Natural killer cell treated with Interleukin-12 subunit alpha and Interleukin-12 subunit beta and Interleukin-15 and Interleukin-18, amount 100 ng/mL, for 72 hours (primary cell): ENCODE measurements around the gene LRRC73. TPM values are rescaled to one million over a fixed set of nuclear protein-coding genes. Genes with fewer than 3 reads are reported as not detected.

Experiments used
- ATAC-seq, 2 donors: fragments of 150-1000 bp; cut with Tn5 transposase in 1 of 2; sonication (Bioruptor Pico), chemical (Tn5 transposase) in 1 of 2; 2 replicates each; pipeline ENCODE4 v1.10.0; 2021
- DNase-seq: peaks from one replicate; pipeline ENCODE4 v3.0.0; 2022; ENCODE audit warnings: low spot score
- H3K27ac Mint-ChIP-seq, 2 donors: 1 replicate in 1 of 2; 2 replicates in 1 of 2; pipeline ENCODE4 v1.8.0; 2022; ENCODE audit warnings: mixed read lengths in 2 of 2, mild to moderate bottlenecking in 1 of 2, moderate library complexity in 1 of 2
- H3K27me3 Mint-ChIP-seq, 2 donors: 1 replicate in 1 of 2; 2 replicates in 1 of 2; pipeline ENCODE4 v1.8.0; 2022; ENCODE audit warnings: mixed read lengths in 2 of 2
- H3K36me3 Mint-ChIP-seq: one replicate; pipeline ENCODE4 v1.8.0; 2022; ENCODE audit warnings: mixed read lengths
- H3K4me1 Mint-ChIP-seq, 2 donors: 1 replicate in 1 of 2; 2 replicates in 1 of 2; pipeline ENCODE4 v1.8.0; 2022; ENCODE audit warnings: low read depth in 2 of 2, mixed read lengths in 2 of 2, mild to moderate bottlenecking in 1 of 2
- H3K4me3 Mint-ChIP-seq: one replicate; pipeline ENCODE4 v1.8.0; 2022; ENCODE audit warnings: mixed read lengths
- H3K9me3 Mint-ChIP-seq: 2 replicates; pipeline ENCODE4 v1.8.0; 2022; ENCODE audit warnings: mixed read lengths
- total RNA-seq, 2 donors: library from RNA; stranded (reverse); gene quantifications; one replicate each; pipeline ENCODE4 v1.2.3, GENCODE V29; 2022

Gene LRRC73
- total RNA-seq, 2 donors from 2014 or later: 0.36 to 0.39 TPM

DNA sequence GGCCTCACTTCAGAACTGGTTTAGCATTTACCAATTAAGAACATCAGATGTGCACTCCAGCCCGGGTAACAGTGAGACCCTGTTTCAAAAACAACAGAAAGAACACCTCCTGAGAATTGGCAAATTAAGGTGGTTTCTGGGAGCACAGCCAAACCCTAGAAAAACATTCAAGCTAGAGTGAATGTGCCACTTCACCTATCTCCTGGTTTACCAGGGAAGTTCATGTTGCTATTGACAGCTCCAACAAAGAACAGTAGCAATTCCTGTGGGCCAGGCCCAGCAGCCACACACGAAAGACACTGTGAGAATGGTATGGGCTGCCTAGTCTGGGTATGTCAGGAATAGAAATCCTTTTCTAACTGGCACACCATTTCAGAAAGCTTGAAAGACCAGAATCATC lies 11.7 kb upstream of the LRRC73 start:
- ATAC-seq: no peak
- Mint-ChIP-seq H3K36me3 (peaks cover 14% of the 10 kb centered on the region), H3K4me3 (no peak overlapping the region)

DNA sequence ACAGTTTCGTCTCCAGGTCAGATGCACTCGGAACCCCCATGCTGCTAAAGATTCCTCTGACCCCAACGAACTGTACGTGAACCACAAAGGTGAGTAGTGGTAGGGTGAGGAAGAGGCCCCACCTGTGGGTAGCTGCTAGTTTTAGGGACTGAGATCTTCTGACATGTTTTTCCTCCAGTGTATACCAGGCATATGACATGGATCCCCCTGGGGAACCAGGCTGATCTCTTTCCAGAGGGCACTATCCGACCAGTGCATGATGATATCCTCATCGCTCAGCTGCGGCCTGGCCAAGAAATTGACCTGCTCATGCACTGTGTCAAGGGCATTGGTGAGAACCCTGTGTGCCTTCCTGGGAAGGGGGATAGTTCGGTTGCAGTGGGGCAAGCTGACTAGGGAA lies 10.0 kb upstream of the LRRC73 start:
- no peaks in the 10 kb centered on the region for H3K27me3 Mint-ChIP-seq
- ATAC-seq (no peak), DNase-seq (no peak)
- peaks cover 4% of the 10 kb centered on the region for H3K36me3 Mint-ChIP-seq
- no peaks in the 10 kb centered on the region for H3K9me3 Mint-ChIP-seq
- H3K27ac Mint-ChIP-seq: no peak overlapping the region
- H3K4me3 Mint-ChIP-seq: no peak overlapping the region
- H3K4me1 Mint-ChIP-seq: peaks cover 0 to 13% of the 10 kb centered on the region in 2 donors

More for the DNA sequence above, 11.7 kb upstream of the LRRC73 start:
- H3K4me1 Mint-ChIP-seq: peaks cover 0 to 3% of the 10 kb centered on the region in 2 donors
- H3K9me3 Mint-ChIP-seq: no peaks in the 10 kb centered on the region
- H3K27me3 Mint-ChIP-seq: no peaks in the 10 kb centered on the region
- DNase-seq: no peak
- no peak overlapping the region for H3K27ac Mint-ChIP-seq

DNA sequence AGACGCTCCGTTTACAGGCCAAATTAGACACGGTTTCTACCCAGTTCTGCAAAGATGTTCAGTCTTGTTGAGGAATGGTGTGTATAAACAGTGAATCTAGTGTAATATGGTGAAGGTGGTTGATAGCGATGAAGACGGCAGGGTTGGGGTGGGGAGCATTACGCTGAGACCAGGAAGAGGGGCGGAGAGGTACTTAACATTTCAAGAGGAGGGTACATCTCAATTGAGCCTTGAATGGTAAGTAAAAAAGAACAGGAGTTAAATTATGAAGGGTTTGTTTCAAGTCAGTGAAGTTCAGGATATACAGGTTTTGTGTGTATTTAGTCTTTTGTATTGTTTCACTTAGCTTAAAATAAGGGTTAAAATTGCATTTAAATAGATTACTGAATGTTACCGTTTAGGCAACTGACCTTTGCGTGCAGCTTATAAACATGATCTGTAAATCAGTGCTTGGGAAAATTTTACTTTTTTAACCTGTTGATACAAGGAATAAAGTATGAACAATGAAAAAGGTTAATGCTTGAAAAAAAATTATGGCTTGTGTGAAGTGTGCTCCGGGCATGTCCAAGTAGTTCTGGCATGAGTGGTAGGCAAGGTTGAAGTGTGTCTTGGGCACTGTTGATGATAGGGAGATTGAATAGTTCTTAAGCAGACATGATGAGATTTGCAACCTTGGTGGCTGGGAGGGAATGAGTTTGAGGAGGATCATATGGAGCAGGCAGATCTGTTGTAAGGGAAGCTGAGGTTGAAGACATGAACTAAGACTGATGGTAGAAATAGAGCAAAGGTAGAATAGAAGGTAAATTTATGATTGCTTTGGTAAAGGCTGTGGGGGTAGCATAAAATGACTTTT lies 7.6 kb upstream of the LRRC73 start:
- Mint-ChIP-seq H3K4me3 (no peak overlapping the region), H3K36me3 (peaks cover 4% of the 10 kb centered on the region), H3K27me3 (no peaks in the 10 kb centered on the region), H3K4me1 (peaks cover 0 to 15% of the 10 kb centered on the region in 2 donors), H3K27ac (no peak overlapping the region), H3K9me3 (no peaks in the 10 kb centered on the region)
- ATAC-seq: no peak
- no peak for DNase-seq

DNA sequence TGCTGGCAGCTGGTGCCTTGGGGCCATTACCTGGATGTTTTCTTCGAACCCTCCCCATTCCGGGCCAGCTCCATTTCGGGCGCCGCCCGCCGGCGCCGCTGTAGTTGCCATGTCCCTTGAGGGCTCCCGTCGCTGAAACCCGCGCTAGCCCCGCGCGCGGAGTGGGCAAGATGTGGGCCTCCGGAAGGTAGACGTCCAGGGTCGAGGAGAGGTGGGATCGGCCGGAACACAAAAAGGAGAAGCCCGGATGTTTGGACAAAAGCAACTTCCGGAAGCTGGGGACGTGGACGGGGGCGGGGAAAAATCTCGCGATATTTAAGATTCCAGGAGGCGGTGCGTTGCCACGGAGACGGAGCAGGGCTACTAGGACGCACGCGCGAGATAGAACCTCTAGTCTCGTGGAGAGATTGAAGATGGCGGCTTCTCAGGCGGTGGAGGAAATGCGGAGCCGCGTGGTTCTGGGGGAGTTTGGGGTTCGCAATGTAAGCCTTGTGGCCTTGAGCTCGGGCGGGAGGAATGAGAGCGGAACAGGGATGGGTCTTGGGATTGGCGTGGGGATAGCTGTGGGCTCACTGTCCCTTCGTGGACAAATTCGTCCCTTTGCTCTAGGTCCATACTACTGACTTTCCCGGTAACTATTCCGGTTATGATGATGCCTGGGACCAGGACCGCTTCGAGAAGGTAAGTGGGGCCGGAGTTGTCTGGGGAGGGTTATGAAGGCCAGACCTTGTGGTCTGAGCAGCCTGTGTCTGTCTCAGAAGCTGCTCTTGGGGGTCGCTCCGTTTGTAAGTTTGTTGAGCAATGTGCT lies 6.8 kb upstream of the LRRC73 start, which contains the start of the genes POLR1C and YIPF3:
POLR1C (plus strand) TSS at position 393 of the 808 bp plus-strand sequence; CDS start at position 414, 21 bp downstream.
YIPF3 (minus strand) TSS at position 230 of the 808 bp plus-strand sequence; CDS start at position 111, 119 bp downstream.
- Mint-ChIP-seq H3K4me1 (peaks cover 4 to 15% of the 10 kb centered on the region in 2 donors), H3K27ac (no peak within 1 kb of the TSS), H3K27me3 (no peaks in the 10 kb centered on the region), H3K36me3 (peaks cover 4% of the 10 kb centered on the region), H3K9me3 (no peaks in the 10 kb centered on the region), H3K4me3 (no peak within 1 kb of the TSS)
- ATAC-seq: peak; percentile 94 to 97
- DNase-seq: peak; percentile 97

DNA sequence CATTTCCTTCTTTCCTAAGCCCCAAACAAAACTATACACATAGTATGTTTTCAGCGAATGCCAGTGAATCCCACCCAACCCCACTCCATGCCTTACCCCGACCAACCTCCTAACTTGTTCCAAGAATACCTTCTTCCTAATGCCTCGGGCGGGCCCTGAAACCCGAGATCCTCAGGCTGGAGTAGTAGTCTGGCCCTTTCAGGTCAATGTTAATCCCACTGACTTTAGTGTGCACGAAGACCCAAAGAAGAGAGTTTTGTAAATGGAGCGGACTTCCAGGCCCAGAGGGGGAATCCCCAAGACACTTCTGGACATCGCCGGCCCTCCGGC lies 6.2 kb upstream of the LRRC73 start:
- no peak for DNase-seq
- Mint-ChIP-seq H3K9me3 (no peaks in the 10 kb centered on the region), H3K36me3 (peaks cover 9% of the 10 kb centered on the region), H3K27me3 (no peaks in the 10 kb centered on the region), H3K4me3 (no peak overlapping the region), H3K4me1 (peaks cover 4 to 15% of the 10 kb centered on the region in 2 donors), H3K27ac (no peak overlapping the region)
- ATAC-seq: no peak

DNA sequence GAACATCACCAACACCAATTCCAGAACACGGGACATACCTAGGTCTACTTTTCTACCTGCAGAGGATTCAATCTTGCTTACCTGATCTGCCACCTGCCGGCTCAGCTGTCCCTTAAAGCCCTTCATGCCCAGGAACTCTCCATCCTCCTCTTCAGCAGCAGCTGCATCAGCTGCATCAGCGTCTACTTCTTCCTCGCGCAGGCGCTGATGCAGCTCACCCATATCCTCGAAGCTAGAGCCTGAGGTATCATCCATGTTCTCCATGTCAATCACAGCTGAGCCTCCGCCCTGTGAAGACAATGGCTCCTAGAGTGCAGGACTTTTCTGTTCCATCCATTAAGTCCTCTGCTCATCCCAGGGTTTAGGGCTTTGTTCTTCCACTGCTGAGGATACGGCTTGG lies 5.7 kb upstream of the LRRC73 start:
- no peak overlapping the region for H3K27ac Mint-ChIP-seq
- peaks cover 12% of the 10 kb centered on the region for H3K36me3 Mint-ChIP-seq
- DNase-seq (no peak), ATAC-seq (no peak)
- H3K27me3 Mint-ChIP-seq: no peaks in the 10 kb centered on the region
- no peaks in the 10 kb centered on the region for H3K9me3 Mint-ChIP-seq
- peaks cover 4 to 19% of the 10 kb centered on the region in 2 donors for H3K4me1 Mint-ChIP-seq
- no peak overlapping the region for H3K4me3 Mint-ChIP-seq

DNA sequence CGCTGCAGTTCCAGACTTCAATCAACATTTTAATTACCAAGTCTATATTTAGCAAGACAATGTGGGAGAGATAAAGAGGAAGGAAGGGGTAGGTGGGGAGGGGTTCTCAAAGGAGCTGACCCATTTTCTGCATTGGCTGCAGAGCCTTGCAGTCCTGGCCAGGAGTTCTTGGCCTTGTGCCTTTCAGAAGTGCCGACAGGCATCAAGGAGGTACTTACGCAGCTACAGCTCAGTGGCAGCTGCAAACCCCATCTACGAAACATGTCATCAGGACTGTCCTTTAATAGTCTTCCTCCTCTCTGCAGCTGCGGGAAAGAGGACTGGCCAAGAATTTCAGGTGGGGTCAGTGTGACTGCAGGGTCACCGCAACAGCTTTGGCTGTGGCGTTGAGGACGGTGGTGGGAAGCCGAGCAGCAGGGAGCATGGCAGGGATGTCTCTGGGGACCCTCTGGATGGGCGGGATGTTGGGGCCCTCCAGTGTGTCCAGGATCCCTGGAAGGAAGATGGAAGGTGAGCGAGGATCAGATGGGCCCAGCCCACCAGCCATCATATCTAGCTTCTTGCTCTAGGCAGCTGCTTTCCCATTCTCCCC lies 1.8 kb upstream of the LRRC73 start:
- Mint-ChIP-seq H3K27ac (no peak overlapping the region), H3K27me3 (peaks cover 12 to 14% of the 10 kb centered on the region in 2 donors)

DNA sequence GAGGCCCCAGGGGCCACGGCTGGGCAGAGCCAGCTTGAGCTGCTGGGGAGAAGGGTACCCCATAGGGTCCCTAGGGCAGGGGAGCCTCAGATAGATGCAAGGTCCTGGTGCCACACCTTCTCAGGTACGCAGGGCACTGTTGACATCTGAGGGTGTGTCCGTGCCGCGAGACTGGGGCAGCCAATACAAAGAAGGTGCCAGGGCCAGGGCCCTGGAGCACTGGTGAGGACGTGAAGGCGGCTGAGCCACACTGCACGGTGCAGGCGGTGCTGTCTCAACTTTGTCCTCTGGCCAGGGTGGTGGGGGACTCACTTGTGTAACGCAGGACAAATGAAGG lies 649 bp upstream of the LRRC73 start:
- Mint-ChIP-seq H3K36me3 (peaks cover 12% of the 10 kb centered on the region), H3K9me3 (no peaks in the 10 kb centered on the region), H3K4me3 (peak overlapping the region; percentile 53), H3K4me1 (peaks cover 17 to 30% of the 10 kb centered on the region in 2 donors), H3K27me3 (peaks cover 12 to 14% of the 10 kb centered on the region in 2 donors), H3K27ac (no peak overlapping the region)
- ATAC-seq (no peak), DNase-seq (no peak)

More for the DNA sequence above, 1.8 kb upstream of the LRRC73 start:
- peak overlapping the region; percentile 9 for H3K4me3 Mint-ChIP-seq
- peaks cover 17 to 36% of the 10 kb centered on the region in 2 donors for H3K4me1 Mint-ChIP-seq
- peaks cover 12% of the 10 kb centered on the region for H3K36me3 Mint-ChIP-seq
- H3K9me3 Mint-ChIP-seq: no peaks in the 10 kb centered on the region
- DNase-seq: no peak
- ATAC-seq: no peak

DNA sequence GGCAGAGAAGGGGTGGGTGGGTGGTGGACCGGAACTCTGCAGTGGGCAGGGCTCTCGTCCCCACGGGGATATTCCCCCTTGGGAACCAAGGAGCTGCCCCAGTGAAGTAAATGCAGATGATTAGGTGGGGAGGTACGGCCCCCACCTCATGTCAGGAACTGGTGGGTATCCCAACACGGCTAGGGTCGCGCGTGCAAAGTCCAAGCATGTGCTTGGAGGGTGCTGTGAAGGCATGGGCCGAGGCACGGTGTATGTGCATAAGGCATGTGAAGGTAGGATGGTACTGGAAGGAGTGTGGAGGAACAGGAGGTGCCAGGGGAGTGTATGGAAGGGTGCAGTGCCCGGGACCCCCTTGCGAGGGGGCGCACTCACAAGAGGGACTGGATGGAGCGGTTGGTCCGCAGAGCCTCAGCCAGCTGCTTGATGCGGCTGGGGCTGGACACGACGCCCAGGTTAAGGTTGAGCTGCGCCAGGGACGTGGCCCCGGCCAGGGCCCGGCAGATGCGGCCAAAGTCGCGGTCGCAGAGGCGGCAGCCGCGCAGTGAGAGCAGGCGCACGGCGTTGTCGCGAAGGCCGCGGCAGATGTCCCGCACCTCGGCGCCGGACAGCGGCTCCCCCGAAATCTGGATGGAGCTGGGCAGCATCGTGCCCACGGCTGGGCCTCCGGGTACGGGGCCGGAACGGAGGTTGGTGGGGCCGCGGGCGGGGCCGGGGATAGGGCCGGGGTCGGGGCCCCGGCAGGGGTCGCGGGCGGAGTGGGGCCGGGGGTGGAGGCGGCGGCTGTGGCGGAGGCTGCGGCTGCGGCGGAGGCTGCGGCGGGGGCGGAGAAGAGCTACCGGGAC lies 783 bp downstream of the LRRC73 start:
- peaks cover 17 to 24% of the 10 kb centered on the region in 2 donors for H3K4me1 Mint-ChIP-seq
- H3K27ac Mint-ChIP-seq: peak overlapping the region; percentile 49 to 67
- peak overlapping the region; percentile 90 for H3K4me3 Mint-ChIP-seq
- peaks cover 12 to 14% of the 10 kb centered on the region in 2 donors for H3K27me3 Mint-ChIP-seq
- ATAC-seq (peak in 1 of 2 donors; percentile 26), DNase-seq (no peak)
- H3K36me3 Mint-ChIP-seq: peaks cover 8% of the 10 kb centered on the region
- no peaks in the 10 kb centered on the region for H3K9me3 Mint-ChIP-seq

DNA sequence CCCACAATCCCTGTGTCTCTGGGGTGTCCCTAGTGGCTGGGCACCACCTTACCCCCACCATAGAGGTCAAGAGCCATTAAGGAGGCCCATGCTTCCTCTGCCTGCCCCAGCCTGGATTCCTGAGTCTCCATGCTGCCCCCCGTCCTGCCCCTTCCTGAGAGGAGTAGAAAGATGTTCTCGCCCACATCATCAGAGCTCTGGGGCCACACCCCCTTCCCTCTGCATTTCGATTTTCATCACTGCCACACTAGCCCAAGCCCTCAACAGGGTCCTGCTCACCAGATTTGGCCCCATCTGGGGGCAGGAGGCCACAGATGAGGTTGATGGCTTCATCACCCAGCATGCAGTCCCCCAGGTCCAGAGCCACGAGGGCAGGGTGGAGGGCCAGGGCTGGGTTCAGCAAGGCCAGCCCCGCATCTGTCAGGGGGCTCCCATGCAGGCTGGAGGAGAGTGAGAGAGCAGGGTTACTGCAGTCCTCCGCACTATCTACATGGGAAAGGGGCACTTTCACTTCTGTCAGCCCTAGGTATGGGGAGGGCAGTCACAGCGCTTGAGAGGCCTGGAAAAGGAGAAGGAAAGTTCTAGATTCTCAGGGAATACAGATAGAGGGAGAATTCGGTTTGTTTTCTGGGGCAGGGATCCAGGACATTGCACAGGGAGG lies 1.5 kb downstream of the LRRC73 start:
- H3K4me3 Mint-ChIP-seq: peak overlapping the region; percentile 90
- ATAC-seq: no peak
- DNase-seq: no peak
- peaks cover 12 to 14% of the 10 kb centered on the region in 2 donors for H3K27me3 Mint-ChIP-seq
- H3K27ac Mint-ChIP-seq: peak overlapping the region; percentile 49 to 67
- H3K4me1 Mint-ChIP-seq: peaks cover 17 to 24% of the 10 kb centered on the region in 2 donors
- H3K36me3 Mint-ChIP-seq: peaks cover 7% of the 10 kb centered on the region
- H3K9me3 Mint-ChIP-seq: no peaks in the 10 kb centered on the region

DNA sequence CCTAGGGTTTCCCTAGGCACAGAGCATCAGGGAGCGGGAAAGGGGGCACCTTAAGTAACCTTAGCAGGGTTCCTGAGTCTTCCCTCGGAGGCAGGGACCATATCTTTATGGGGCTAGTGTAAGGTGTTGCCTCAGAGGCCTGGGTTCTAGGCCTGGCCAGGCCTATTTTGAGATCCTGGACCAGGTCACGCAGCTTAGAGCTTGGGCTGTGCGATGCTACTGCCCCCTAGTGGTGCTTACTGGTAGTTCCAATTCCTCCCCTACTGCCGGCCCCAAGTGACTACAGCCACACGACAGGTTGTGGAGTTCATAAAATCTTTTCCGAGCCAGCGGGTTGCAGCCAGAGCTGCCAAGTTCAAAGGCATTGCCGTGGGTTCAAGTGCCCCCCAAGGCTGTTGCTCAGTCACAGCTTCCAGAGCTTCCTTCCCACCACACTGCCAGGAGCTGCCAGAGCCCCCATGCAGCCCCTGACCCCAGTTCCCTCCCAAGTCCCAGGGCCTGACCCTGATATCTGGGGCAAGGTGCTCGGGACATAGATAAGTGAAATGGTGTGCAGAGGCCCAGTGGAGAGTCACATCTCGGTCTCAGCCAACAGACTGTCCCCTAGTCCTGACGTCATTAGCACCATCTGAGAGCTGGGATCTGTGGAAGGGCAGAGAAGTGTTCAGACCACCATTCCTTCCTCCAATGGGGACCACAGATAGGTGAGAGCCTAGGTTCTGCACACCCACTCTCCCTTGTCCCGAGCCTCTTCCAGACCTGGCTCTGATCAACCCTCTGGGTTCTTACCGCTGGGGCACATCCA lies 3.3 kb downstream of the LRRC73 start:
- H3K27me3 Mint-ChIP-seq: peaks cover 12 to 14% of the 10 kb centered on the region in 2 donors
- ATAC-seq (peak; percentile 65 to 71), DNase-seq (peak; percentile 81)
- H3K36me3 Mint-ChIP-seq: peaks cover 7% of the 10 kb centered on the region
- no peak overlapping the region for H3K4me3 Mint-ChIP-seq
- peaks cover 13 to 21% of the 10 kb centered on the region in 2 donors for H3K4me1 Mint-ChIP-seq
- no peaks in the 10 kb centered on the region for H3K9me3 Mint-ChIP-seq
- no peak overlapping the region for H3K27ac Mint-ChIP-seq

DNA sequence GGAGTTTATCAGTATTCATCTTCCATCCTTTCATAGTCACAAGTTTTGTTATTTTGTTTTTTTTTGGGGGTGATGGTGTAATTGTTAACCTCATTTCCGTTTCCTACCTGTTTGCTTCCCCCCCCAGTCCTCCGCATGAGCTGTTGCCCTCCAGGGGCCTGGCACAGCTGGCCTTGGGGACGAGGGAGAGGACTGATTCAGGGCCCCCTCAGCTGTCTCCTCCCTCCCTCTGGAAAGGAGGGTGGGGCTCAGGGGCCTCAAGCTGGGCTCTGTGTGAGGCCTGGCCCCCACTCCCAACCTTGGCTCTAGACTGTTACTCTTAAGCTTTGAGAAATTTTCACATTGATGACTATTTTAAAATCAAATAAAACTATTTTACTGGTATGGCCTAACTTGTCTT lies 4.0 kb downstream of the LRRC73 start:
- Mint-ChIP-seq H3K4me3 (no peak overlapping the region), H3K27ac (no peak overlapping the region), H3K36me3 (peaks cover under 1% of the 10 kb centered on the region)

More for the DNA sequence above, 4.0 kb downstream of the LRRC73 start:
- ATAC-seq (no peak), DNase-seq (no peak)
- H3K27me3 Mint-ChIP-seq: peaks cover 12 to 14% of the 10 kb centered on the region in 2 donors
- peaks cover 13 to 20% of the 10 kb centered on the region in 2 donors for H3K4me1 Mint-ChIP-seq
- no peaks in the 10 kb centered on the region for H3K9me3 Mint-ChIP-seq
